ENCODE results near the gene ZNF70. TPM values are rescaled to one million over a fixed set of nuclear protein-coding genes. Genes with fewer than 3 reads are reported as not detected.

Gene ZNF70
- total RNA-seq, 1 donor from 2014 or later = 12.1 TPM

DNA sequence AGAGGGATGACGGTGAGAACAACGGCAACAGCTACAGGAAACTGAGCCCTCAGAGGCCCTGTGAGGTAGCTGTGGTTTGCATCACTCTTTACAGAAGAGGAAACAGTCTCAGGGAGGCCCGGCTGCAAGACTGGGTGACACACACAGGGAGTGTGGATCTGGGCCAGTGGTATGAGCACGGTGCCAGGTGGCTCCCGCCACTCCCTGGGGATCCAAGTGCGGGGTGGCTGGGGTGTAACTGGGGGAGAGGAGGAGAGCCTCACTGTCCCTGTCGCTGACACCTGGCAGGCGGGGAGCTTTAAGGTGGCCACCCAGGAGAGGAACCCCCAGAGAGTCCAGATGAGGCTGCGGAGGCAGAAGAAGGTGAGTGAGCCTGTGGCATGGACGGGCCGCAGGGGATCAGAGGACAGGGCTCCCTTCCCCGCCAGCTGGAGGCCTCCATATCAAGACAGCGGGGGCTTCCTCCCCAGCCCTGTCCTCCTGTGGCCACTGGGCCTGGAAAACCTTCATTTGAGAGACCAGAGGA lies 54.5 kb downstream of the ZNF70 start:
- Mint-ChIP-seq H3K27ac (ENCODE audit: unreplicated experiment) (no peak overlapping the region), H3K4me1 (ENCODE audit: low read depth) (peaks cover 7% of the 10 kb centered on the region), H3K9me3 (ENCODE audit: low read depth) (no peaks in the 10 kb centered on the region), H3K27me3 (ENCODE audit: low read depth) (no peaks in the 10 kb centered on the region), H3K36me3 (ENCODE audit: low read depth) (peaks cover 28% of the 10 kb centered on the region), H3K4me3 (ENCODE audit: unreplicated experiment) (no peak overlapping the region)
- DNase-seq (ENCODE audit: low spot score) = peak; percentile 85
- TF ChIP-seq, protein P1, sequence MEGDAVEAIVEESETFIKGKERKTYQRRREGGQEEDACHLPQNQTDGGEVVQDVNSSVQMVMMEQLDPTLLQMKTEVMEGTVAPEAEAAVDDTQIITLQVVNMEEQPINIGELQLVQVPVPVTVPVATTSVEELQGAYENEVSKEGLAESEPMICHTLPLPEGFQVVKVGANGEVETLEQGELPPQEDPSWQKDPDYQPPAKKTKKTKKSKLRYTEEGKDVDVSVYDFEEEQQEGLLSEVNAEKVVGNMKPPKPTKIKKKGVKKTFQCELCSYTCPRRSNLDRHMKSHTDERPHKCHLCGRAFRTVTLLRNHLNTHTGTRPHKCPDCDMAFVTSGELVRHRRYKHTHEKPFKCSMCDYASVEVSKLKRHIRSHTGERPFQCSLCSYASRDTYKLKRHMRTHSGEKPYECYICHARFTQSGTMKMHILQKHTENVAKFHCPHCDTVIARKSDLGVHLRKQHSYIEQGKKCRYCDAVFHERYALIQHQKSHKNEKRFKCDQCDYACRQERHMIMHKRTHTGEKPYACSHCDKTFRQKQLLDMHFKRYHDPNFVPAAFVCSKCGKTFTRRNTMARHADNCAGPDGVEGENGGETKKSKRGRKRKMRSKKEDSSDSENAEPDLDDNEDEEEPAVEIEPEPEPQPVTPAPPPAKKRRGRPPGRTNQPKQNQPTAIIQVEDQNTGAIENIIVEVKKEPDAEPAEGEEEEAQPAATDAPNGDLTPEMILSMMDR (IDR thresholded peaks at IDR 0.05) = no peak

DNA sequence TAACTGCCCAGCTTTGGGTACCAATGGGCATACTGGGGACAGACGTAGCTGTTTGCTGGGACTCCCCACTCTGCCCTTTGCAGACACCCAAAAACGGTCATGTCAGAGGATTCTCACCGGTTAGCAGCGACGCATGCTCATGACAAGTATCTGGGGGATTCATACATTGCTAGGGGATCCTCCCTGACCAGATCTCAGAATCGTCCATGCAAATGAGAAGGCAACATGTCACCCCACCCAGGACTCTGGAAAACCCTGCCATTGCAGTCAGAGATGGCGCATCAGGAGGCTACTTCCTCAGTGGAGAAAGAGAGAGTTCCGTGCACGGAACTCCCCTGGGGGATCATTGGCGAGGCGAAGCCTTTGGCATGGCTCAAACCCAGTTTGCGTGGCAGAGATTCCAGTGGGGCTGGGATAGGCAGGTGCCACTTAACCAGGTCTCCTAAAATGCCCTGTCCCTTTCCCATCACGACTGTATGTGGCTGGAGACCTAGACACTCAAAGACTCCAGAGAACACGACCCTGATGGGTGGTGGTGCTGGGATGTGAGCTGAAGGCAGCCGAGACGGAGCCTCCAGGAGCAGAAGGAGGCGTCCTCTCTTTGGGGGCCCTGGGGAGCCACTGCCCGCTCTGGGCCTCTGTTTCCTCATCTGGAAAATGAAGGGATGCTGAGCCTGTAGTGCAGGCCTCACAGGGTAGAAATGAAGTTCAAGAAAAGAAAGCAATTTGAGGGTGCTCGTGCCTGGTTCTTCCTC lies 55.2 kb downstream of the ZNF70 start:
- peak; percentile 43 for DNase-seq (ENCODE audit: low spot score)
- no peaks in the 10 kb centered on the region for H3K27me3 Mint-ChIP-seq (ENCODE audit: low read depth)
- TF ChIP-seq, protein P1 (IDR thresholded peaks at IDR 0.05) = no peak

DNA sequence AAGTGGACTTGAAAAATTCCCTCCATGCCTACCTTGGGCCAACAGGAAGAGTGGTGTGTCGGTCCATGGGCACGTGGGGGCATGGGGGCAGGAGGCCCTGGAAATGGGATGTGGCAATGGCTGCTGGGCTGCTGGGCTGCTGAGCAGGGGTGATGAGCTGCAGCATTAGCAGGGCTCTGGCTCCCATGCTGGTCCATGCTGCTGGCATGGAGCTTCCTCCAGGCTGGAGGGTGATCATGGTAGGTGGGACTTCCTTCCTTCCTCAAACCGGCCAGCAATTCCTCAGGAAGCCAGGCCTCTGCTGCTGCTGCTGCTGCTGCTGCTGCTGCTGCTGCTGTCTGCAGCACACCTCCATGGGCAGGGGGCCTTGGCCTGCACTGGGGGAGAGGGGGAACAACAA lies 55.8 kb downstream of the ZNF70 start:
- Mint-ChIP-seq H3K27me3 (ENCODE audit: low read depth) (no peaks in the 10 kb centered on the region), H3K9me3 (ENCODE audit: low read depth) (no peaks in the 10 kb centered on the region), H3K27ac (ENCODE audit: unreplicated experiment) (no peak overlapping the region), H3K4me1 (ENCODE audit: low read depth) (no peaks in the 10 kb centered on the region), H3K36me3 (ENCODE audit: low read depth) (peaks cover 27% of the 10 kb centered on the region), H3K4me3 (ENCODE audit: unreplicated experiment) (no peak overlapping the region)
- no peak for DNase-seq (ENCODE audit: low spot score)
- TF ChIP-seq, protein P1 (IDR thresholded peaks at IDR 0.05) = no peak

More for the DNA sequence above, 55.2 kb downstream of the ZNF70 start:
- no peak overlapping the region for H3K27ac Mint-ChIP-seq (ENCODE audit: unreplicated experiment)
- peaks cover 3% of the 10 kb centered on the region for H3K4me1 Mint-ChIP-seq (ENCODE audit: low read depth)
- no peak overlapping the region for H3K4me3 Mint-ChIP-seq (ENCODE audit: unreplicated experiment)
- no peaks in the 10 kb centered on the region for H3K9me3 Mint-ChIP-seq (ENCODE audit: low read depth)
- H3K36me3 Mint-ChIP-seq (ENCODE audit: low read depth) = peaks cover 27% of the 10 kb centered on the region

DNA sequence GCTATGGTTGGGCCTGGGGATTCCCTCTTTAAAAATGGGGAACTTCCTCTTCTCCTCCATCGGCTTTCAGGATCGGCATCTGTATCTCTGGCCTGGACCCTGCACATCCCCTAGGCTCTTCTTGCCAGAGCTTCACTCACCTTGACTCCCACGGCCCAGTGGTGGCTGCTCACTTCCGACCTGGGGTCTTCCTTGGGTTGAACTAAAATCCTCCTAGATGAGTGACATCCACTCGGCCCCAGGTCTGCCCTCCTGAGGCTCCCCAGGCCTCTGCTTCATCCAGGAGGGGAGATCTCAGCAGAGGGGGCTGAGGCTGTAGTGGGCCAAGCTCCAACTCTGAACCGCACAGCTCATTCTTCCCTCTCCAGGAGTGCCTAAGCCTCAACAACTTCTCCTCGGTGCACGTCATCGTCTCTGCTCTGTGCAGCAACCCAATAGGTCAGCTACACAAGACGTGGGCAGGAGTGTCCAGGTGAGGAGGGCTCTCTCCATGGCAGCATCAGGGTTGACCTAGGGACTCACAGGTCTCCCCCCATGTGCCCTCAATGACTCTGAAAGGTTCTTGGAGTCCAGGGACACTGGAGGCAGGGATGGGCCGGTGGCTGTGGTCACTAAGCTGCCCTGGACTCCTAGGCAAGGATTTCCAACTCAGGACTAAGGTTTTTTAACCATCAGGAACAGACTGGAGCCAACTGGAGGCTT lies 56.8 kb downstream of the ZNF70 start:
- Mint-ChIP-seq H3K4me1 (ENCODE audit: low read depth) (no peaks in the 10 kb centered on the region), H3K27me3 (ENCODE audit: low read depth) (no peaks in the 10 kb centered on the region), H3K9me3 (ENCODE audit: low read depth) (no peaks in the 10 kb centered on the region), H3K36me3 (ENCODE audit: low read depth) (peaks cover 26% of the 10 kb centered on the region), H3K4me3 (ENCODE audit: unreplicated experiment) (no peak overlapping the region), H3K27ac (ENCODE audit: unreplicated experiment) (no peak overlapping the region)
- DNase-seq (ENCODE audit: low spot score) = peak; percentile 51
- TF ChIP-seq, protein P1 (IDR thresholded peaks at IDR 0.05) = no peak

DNA sequence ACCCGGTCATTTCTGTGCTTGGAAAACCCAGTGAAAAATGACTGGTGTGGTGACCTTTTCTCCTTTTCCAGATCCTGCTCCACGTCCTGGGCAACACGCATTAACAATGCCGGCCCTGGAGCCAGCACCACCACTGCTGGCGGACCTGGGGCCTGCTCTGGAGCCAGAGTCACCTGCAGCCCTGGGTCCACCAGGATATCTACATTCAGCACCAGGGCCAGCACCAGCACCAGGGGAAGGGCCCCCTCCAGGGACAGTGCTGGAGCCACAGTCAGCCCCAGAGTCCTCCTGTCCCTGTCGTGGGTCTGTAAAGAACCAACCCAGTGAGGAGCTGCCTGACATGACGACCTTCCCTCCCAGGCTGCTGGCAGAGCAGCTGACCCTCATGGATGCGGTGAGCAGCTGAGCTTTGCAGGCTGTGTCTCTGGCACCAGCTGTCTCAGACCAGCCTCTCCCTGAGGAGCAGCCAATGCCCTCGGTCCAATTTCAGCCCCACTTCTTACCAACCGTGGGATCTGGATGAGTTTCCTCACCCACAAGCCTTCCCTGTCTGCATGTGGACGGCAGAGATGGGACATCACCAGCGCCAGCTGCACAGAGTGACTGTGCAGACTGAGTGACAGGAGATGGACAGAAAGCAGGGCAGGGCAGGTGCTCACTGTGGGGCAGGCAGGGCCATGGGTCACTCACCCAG lies 58.2 kb downstream of the ZNF70 start:
- H3K9me3 Mint-ChIP-seq (ENCODE audit: low read depth) = no peaks in the 10 kb centered on the region
- H3K27ac Mint-ChIP-seq (ENCODE audit: unreplicated experiment) = no peak overlapping the region
- TF ChIP-seq, protein P1 (IDR thresholded peaks at IDR 0.05) = no peak
- H3K4me1 Mint-ChIP-seq (ENCODE audit: low read depth) = no peaks in the 10 kb centered on the region
- peak; percentile 62 for DNase-seq (ENCODE audit: low spot score)
- H3K4me3 Mint-ChIP-seq (ENCODE audit: unreplicated experiment) = no peak overlapping the region
- H3K27me3 Mint-ChIP-seq (ENCODE audit: low read depth) = no peaks in the 10 kb centered on the region
- H3K36me3 Mint-ChIP-seq (ENCODE audit: low read depth) = peaks cover 28% of the 10 kb centered on the region
